ENCODE data around the gene AMBRA1. TPM values are rescaled to one million over a fixed set of nuclear protein-coding genes. Genes with fewer than 3 reads are reported as not detected.
A peak's percentile ranks its signal among the peaks of the same experiment; 100 is the strongest.

AMBRA1 gene
- total and polyA plus RNA-seq, 9 donors: 9.6 to 15.8 (median 13.5) TPM

DNA sequence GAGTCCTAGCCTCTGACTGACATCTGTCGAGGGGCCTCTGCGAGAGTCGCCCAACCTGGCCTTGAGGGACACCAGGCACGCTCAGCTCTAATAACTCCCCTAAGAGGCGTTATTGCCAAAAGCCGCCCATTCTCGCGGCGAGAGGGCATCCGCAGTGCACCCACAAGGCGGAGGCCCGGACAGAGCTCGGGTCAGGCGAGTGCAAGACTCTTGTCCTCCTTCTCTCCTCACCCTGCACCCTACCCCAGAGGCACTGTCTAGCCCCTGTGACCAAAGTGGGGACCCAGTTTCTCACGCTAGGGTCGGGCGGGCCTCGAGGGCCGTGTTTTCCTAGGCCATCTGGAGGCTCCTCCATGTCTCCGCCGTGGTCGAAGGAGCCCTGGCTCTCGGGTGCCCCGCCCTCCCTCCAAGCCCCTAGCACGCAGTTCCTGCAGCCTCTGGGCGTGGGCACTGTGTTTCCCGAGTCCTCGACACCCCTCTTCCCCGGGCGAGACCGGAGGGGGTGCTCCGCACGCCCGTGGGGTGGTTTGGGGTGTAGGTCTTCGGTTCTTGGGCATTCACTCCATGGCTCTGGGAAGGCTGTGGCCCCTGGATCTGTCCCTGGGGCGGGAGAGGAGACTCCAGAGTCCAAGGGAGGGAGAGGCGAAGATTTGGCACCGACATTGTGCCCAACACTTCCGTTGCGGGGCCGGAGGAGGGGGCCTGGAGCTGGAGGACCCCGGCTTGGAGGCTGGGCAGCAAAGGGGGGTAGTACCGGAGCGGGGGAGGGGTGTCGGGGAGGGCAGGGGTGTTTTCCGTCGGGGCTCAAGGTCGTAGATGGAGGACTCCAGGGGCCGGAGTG lies 203.3 kb downstream of the AMBRA1 start:
- WGBS (ENCODE audit: insufficient coverage): 6% methylated on average over 45 of the region's 49 CpGs
- no peak for DNase-seq
- H3K4me1 ChIP-seq (ENCODE audit: control insufficient read depth, insufficient read depth, low read length): peaks cover 33% of the 10 kb centered on the region
- no peaks in the 10 kb centered on the region for H3K9me3 ChIP-seq (replicated peaks; ENCODE audit: control insufficient read depth, low read depth, low read length)
- no peaks in the 10 kb centered on the region for H3K36me3 ChIP-seq (ENCODE audit: control insufficient read depth, insufficient read depth, low read length)
- H3K4me3 ChIP-seq (ENCODE audit: low read length): no peak overlapping the region
- H3K27ac ChIP-seq (ENCODE audit: low read length): no peak overlapping the region
- peaks cover 65% of the 10 kb centered on the region for H3K27me3 ChIP-seq (ENCODE audit: control insufficient read depth, insufficient read depth, low read length)

DNA sequence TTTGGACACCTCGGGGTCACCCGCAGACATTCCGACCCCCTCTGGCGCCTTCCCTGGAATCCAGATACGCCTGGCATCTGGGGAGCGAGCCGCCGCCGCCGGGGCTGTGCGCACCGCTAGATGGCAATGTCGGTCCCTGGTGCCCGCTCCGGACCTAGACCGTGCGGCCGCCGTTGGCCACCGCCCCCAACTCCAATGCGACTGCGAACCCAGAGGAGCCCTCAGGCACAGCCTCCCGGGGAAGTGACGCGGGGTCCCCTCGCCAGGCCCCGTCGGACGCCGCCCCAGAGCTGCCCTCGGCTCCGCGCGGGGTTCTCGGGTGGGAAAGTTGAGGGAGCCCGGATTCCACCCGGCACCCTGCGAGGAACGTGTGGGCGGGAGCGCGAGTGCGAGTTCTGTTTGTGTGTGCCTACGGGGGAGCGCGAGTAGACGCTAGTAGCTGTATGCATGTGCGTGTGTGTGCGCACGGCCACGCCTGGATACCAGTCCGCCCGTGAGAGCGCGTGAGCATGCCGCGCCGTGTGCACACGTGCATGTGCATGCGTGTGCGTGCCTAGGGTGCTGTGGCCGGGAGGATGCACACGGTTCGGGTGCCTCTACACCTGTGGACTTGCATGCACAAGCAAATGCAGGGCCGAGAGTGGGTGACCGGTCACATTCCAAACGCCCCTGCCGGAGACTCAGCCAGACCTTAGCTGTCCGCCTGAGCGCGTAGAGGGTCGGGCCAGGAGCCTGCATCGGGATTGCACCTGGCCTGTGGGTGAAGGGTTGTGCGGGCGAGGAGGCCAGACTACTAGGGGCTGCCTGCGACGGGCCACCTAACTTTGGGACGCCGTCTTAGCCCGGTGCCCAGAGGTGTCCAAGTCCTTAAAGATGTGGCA lies 204.1 kb downstream of the AMBRA1 start:
- Histone ChIP-seq H3K27me3 (ENCODE audit: control insufficient read depth, insufficient read depth, low read length) (peaks cover 65% of the 10 kb centered on the region), H3K4me3 (ENCODE audit: low read length) (peak overlapping the region; percentile 42), H3K36me3 (ENCODE audit: control insufficient read depth, insufficient read depth, low read length) (no peaks in the 10 kb centered on the region), H3K4me1 (ENCODE audit: control insufficient read depth, insufficient read depth, low read length) (peaks cover 33% of the 10 kb centered on the region), H3K9me3 (replicated peaks; ENCODE audit: control insufficient read depth, low read depth, low read length) (no peaks in the 10 kb centered on the region), H3K27ac (ENCODE audit: low read length) (no peak overlapping the region)
- 2% methylated on average over 74 of the region's 80 CpGs for WGBS (ENCODE audit: insufficient coverage)
- peak; percentile 64 for DNase-seq

GRCh38 chr11:46388619-46389449 lies 205.0 kb downstream of the AMBRA1 start:
- Histone ChIP-seq H3K27ac (ENCODE audit: low read length) (no peak overlapping the region), H3K27me3 (ENCODE audit: control insufficient read depth, insufficient read depth, low read length) (peaks cover 65% of the 10 kb centered on the region), H3K9me3 (replicated peaks; ENCODE audit: control insufficient read depth, low read depth, low read length) (no peaks in the 10 kb centered on the region), H3K4me3 (ENCODE audit: low read length) (no peak overlapping the region), H3K36me3 (ENCODE audit: control insufficient read depth, insufficient read depth, low read length) (peaks cover 1% of the 10 kb centered on the region), H3K4me1 (ENCODE audit: control insufficient read depth, insufficient read depth, low read length) (peaks cover 33% of the 10 kb centered on the region)
- WGBS (ENCODE audit: insufficient coverage): 3% methylated on average over 16 of the region's 21 CpGs
- no peak for DNase-seq

DNA sequence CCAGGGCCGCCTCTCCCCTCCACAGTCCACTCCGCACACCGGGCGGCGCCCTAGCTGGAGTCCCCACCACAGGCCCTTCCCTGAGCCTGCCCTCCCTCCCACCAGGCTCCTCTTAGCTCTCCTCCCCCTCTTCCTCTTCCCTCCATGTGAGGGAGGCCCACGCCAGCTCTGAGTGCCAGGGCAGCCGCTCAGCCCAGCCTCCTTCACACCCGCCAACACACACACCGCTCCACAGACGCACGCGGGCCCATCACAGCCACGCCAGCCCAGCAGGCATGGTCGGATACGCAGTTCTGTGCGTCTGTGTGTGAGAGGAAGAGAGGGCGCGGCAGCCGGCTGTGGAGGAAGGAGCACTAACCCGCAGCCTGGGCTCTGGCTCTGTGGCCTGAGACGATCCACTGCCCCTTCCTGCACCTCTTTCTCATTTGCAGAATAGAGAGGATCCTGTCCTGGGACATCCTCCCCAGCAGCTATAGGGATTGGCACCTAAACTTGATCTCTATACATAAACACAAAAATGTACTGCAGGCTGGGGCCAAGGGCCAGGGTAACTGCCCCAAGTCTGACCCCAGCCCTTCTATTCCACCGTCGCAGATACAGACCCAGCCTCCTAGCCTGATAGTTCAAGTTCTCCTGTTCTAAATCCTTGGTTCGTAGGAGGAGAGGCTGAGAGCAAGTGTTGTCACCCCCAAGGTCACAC lies 205.8 kb downstream of the AMBRA1 start:
- DNase-seq: peak; percentile 14
- 6% methylated on average over 8 of the region's 24 CpGs for WGBS (ENCODE audit: insufficient coverage)
- peaks cover 7% of the 10 kb centered on the region for H3K36me3 ChIP-seq (ENCODE audit: control insufficient read depth, insufficient read depth, low read length)
- no peak overlapping the region for H3K27ac ChIP-seq (ENCODE audit: low read length)
- peaks cover 63% of the 10 kb centered on the region for H3K27me3 ChIP-seq (ENCODE audit: control insufficient read depth, insufficient read depth, low read length)
- H3K4me3 ChIP-seq (ENCODE audit: low read length): no peak overlapping the region
- peaks cover 30% of the 10 kb centered on the region for H3K4me1 ChIP-seq (ENCODE audit: control insufficient read depth, insufficient read depth, low read length)
- H3K9me3 ChIP-seq (replicated peaks; ENCODE audit: control insufficient read depth, low read depth, low read length): no peaks in the 10 kb centered on the region

GRCh38 chr11:46387456-46387855 lies 206.4 kb downstream of the AMBRA1 start:
- Histone ChIP-seq H3K9me3 (replicated peaks; ENCODE audit: control insufficient read depth, low read depth, low read length) (no peaks in the 10 kb centered on the region), H3K4me1 (ENCODE audit: control insufficient read depth, insufficient read depth, low read length) (peaks cover 32% of the 10 kb centered on the region), H3K27me3 (ENCODE audit: control insufficient read depth, insufficient read depth, low read length) (peaks cover 66% of the 10 kb centered on the region), H3K4me3 (ENCODE audit: low read length) (no peak overlapping the region), H3K36me3 (ENCODE audit: control insufficient read depth, insufficient read depth, low read length) (peaks cover 13% of the 10 kb centered on the region), H3K27ac (ENCODE audit: low read length) (no peak overlapping the region)
- no peak for DNase-seq
- 78% methylated on average over 3 of the region's 5 CpGs for WGBS (ENCODE audit: insufficient coverage)

DNA sequence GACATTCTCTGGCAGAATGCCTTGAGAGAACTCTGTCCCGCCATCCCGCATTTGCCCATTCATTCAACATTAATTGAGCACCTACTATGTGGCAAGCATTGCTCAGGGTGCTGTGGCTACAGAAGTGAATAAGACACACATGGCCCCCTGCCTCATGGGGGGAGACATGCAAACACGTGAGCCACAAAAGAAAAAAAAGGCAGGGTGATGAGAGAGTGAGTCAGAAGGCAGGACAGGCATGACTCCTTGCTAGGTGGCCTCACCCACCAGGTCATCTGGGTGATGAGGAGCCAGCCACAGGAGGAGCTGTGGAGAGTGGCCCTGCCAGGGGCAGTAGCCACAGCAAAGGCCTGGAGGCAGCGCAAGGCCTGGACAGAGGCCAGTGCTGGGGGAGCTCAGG lies 207.1 kb downstream of the AMBRA1 start:
- H3K9me3 ChIP-seq (replicated peaks; ENCODE audit: control insufficient read depth, low read depth, low read length): no peaks in the 10 kb centered on the region
- peaks cover 70% of the 10 kb centered on the region for H3K27me3 ChIP-seq (ENCODE audit: control insufficient read depth, insufficient read depth, low read length)
- H3K4me1 ChIP-seq (ENCODE audit: control insufficient read depth, insufficient read depth, low read length): peaks cover 39% of the 10 kb centered on the region
- 85% methylated on average over 4 of the region's 4 CpGs for WGBS (ENCODE audit: insufficient coverage)
- H3K27ac ChIP-seq (ENCODE audit: low read length): no peak overlapping the region
- no peak overlapping the region for H3K4me3 ChIP-seq (ENCODE audit: low read length)
- no peak for DNase-seq
- peaks cover 13% of the 10 kb centered on the region for H3K36me3 ChIP-seq (ENCODE audit: control insufficient read depth, insufficient read depth, low read length)

DNA sequence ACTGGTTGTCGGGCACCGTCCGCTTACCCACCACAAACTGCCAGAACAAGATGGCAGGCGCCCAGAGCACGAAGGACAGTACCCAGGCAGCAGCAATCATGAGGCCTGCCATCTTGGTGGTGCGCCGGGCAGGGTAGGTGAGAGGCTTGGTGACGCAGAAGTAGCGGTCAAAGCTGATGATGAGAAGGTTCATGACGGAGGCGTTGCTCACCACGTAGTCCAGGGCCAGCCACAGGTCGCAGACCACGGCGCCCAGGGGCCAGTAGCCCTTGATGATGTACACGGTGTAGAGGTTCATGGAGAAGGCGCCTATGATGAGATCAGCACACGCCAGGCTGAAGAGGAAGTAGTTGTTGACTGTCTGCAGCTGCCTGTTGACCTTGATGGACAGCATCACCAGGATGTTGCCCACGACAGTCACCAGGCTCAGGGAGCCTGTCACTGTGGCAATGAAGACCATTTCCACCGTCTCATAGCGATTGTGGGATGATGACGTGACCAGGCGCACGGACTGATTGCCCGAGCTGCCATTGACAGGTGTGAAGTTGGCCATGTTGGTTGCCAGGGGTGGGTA lies 207.7 kb downstream of the AMBRA1 start:
- no peak for DNase-seq
- H3K4me1 ChIP-seq (ENCODE audit: control insufficient read depth, insufficient read depth, low read length): peaks cover 39% of the 10 kb centered on the region
- no peak overlapping the region for H3K4me3 ChIP-seq (ENCODE audit: low read length)
- no peak overlapping the region for H3K27ac ChIP-seq (ENCODE audit: low read length)
- peaks cover 13% of the 10 kb centered on the region for H3K36me3 ChIP-seq (ENCODE audit: control insufficient read depth, insufficient read depth, low read length)
- peaks cover 67% of the 10 kb centered on the region for H3K27me3 ChIP-seq (ENCODE audit: control insufficient read depth, insufficient read depth, low read length)
- 95% methylated on average over 25 of the region's 25 CpGs for WGBS (ENCODE audit: insufficient coverage)
- no peaks in the 10 kb centered on the region for H3K9me3 ChIP-seq (replicated peaks; ENCODE audit: control insufficient read depth, low read depth, low read length)

DNA sequence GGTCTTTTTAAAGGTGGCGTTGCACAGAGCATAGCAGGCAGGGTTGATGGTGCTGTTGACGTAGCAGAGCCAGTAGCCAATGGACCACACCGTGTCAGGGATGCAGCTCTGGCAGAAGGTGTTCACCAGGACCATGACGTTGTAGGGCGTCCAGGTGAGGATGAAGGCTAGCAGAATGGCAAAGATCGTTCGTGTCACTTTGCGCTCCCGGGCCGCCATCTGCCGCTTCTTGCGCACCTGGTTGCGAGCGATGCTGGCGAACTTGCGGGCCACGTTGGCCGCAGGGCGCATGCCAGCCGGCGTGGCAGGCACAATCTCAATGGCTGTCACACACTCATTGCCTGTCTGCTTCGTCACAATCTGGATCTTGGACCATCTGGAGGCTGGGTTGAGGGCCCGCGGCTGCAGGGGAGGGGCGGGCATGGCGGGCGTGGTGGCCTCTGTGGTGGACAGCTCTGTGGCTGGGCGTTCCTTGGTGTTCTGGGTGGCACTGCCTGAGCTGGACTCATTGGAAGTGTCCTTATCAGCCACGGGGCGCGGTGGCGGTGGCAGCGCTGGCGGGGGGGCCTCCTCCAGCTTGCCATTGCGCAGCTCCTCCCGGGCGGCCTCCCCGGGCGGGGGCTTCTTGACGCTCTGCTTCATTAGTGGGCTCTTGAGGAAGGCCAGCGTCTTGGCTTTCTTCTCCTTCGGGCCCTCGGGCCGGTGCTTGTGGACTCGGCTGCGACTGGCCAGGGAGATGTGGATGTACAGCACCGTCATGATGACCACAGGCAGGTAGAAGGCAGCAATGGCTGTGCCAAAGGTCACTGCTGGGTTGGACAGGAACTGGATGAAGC lies 208.4 kb downstream of the AMBRA1 start:
- H3K27ac ChIP-seq (ENCODE audit: low read length): no peak overlapping the region
- H3K36me3 ChIP-seq (ENCODE audit: control insufficient read depth, insufficient read depth, low read length): peaks cover 13% of the 10 kb centered on the region
- no peak for DNase-seq
- peaks cover 41% of the 10 kb centered on the region for H3K4me1 ChIP-seq (ENCODE audit: control insufficient read depth, insufficient read depth, low read length)
- 94% methylated on average over 47 of the region's 47 CpGs for WGBS (ENCODE audit: insufficient coverage)
- H3K27me3 ChIP-seq (ENCODE audit: control insufficient read depth, insufficient read depth, low read length): peaks cover 60% of the 10 kb centered on the region
- H3K9me3 ChIP-seq (replicated peaks; ENCODE audit: control insufficient read depth, low read depth, low read length): no peaks in the 10 kb centered on the region
- H3K4me3 ChIP-seq (ENCODE audit: low read length): no peak overlapping the region
